Stimulated activated CD8-positive, alpha-beta memory T cell treated with anti-CD3 and anti-CD28 coated beads, Interleukin-4, amount 100 ng/mL, for 24 hours (primary cell): ENCODE results near the gene FLOT2.
"Not testable (repeated sequence)": the region's sequence is repeated elsewhere in the genome, so short reads cannot be mapped to it uniquely, and the experiment has no call there.

Source experiments
- DNase-seq: peaks from one replicate; pipeline ENCODE4 v3.0.0-alpha.2; 2020; ENCODE audit warnings: low read depth

The FLOT2 gene

DNA sequence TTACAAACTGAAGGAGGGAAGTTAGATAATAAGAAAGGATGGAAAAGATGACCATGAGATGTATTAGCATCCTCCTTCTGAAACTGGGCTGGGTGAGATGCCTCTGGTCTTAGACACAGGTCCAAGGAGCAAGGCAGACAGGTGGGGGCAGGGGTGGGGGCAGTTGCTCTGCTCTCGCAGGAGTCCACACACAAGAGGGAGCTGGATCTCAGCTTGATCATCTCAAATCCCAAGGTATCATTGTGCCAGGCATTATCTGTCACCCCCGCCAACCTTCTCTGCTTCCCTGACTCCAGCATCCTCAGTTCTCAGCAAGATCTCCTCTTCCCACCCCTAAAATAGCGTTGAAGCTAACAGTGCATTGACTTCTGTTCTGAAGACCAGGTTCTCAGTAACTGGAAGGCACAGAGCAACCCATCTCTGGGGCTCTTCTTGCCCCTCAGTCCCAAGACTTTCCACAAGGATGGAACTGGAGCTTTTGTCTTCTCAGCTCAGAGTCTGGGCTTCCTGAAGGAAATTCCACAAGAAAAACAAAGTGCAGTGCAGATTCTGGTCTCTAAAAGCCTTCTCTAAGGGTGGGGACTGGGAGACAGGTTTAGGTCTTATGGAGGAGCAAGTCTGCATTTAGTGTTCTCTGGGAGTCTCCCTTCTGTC lies 1.6 kb downstream of the FLOT2 start:
- DNase-seq, result no peak

DNA sequence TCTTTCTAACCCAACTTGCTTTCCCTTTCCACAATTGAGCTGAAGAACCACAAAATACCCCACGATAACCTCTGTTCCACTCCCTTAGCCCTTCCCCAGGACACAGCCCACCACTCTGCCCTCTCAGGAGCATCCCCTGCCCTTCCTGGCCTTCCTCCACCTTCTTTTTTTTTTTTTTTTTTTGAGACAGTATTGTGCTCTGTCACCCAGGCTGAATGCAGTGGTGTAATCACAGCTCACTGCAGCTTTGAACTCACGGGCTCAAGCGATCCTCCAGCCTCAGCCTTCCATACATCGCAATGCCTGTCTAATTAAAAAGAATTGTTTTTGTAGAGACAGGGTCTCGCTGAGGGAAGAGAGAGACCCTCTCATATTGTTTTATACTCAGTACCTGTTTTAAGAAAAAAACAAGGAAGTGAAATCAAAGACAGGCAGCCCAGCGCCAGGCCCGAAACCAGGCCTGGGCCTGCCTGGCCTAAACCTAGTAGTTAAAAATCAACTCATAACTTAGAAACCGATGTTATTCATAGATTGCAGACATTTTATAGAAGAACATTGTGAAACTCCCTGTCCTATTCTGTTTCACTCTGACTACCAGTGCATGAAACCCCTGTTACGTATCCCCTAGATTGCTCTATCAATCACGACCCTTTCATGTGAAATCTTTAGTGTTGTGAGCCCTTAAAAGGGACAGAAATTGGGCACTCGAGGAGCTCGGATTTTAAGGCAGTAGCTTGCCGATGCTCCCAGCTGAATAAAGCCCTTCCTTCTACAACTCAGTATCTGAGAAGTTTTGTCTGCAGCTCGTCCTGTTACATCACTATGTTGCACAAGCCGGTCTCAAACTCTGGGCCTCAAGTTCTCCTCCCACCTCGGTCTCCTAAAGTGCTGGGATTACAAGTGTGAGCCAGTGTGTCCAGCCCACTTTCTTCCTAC lies 4.0 kb downstream of the FLOT2 start:
- DNase-seq, result not testable (repeated sequence)

DNA sequence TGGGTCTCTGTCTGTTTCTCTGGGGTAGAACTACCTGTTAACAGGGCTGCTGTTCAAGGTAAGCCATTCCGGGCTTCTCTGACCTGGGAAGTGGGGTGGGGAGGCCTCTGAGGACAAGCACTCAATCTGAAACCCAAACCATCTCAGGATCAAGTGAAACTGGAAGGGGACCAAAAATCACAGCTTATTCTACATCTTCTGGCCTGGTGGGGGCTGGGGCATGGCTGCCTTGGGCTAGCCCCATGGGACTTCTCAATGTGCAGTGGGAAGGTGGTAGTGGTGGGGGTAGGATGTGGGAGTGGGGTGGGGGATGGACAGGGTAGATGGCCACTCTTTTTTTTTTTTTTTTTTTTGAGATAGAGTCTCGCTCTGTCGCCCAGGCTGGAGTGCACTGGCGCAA lies 5.5 kb downstream of the FLOT2 start:
- no peak for DNase-seq

DNA sequence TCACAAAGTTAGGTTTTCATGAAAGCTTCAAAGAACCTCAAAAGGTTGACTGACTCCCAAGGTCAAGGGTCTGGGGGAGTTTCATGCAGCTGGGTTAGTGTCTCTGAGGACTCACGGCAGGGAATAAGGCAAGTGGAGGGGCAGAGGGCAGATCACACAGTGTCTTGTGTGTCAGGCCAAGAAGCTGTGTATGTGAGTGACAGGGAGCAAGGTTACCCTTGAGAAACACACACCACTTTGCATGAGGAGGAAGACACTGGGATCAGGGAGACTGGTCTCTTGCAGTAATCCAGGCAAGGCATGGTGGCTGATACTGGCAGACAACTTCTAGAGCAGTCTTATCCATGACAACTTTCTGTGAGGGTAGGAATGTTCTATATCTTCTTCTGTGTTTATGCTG lies 6.3 kb downstream of the FLOT2 start:
- no peak for DNase-seq

DNA sequence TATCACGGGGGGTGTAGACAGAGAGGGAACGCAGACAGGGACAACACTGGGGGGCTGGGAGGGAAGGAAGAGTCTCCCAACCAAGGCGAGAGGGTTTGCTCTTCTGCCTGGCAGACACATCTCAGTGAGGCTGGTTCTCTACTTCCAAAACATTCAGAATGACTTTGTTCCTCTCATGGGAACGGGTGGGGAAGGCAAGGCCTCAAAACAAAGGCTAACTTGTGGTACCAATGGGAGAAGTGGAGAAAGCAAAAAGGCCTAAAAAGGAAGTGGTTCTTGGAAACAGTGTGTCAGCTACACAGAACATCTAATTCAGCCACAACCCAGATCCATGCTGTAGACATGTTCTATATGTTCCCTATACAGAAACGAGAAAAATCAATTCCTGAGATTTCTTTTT lies 7.5 kb downstream of the FLOT2 start:
- DNase-seq, result no peak

DNA sequence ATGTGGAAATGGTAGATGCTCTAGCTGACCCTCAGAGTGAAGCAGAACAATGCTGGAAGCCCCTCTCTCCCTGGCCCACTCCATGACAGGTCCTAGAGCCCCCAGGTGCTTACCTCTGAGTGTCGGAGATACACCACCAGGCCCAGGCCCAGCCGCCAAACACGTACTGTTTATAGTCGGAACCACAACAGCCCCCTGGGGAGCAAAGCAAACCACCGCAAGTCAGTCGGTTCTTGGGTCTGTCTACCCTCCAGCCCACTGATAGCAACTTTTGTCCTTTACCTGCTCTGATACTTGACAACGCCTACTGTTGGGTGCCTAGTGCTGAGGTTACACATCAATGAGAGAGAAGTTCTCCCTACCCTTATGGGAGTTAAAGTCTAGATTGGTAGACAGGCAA lies 8.7 kb downstream of the FLOT2 start:
- no peak for DNase-seq

DNA sequence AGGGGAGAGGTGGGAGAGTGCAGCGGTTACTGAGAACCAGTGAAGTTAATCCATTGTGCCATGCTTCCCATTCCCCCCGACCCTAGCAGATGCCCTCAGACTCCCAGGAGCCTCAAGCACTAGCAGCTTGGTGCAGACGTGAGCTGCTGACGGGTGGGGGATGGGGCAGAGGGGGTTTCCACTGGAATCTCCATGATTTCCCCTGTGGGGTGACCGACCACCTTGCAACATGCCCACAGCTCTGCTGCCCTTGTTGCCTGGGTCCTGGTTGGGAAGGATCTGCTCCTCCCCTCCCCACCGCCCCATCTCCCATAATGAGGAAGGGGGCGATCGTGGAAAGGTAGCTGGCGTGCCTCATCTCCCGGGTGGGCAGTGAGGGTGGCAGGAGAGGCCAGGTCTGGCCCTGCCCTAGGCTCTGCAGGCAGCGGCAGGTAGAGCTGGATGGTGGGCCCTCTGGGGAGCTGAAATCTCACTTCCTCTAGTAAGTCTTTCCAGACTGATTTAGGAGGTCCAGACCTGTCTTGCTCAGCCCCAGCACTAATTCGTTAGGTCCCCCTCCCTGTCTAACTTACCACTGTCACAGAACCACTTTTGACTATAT lies 9.6 kb downstream of the FLOT2 start:
- no peak for DNase-seq

DNA sequence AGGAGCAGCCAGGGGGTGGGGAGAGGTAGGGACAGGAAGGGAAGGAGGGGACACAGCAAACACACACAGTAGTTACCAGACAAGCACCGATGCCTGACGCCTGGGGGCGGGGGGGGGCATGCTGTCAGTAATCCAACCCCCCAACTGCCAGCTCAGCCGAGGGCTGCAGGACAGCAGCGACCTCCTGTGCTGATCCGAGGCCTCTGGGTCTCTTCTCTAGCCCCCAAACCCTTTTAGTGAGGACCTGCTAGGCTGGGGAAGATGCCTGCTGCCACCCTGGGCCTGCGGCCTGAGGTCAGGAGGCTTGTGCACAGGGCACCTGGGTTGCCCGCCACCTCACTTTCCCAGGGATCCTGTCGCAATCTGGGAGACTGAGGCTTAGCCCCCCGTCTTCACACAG lies 11.6 kb downstream of the FLOT2 start:
- no peak for DNase-seq

DNA sequence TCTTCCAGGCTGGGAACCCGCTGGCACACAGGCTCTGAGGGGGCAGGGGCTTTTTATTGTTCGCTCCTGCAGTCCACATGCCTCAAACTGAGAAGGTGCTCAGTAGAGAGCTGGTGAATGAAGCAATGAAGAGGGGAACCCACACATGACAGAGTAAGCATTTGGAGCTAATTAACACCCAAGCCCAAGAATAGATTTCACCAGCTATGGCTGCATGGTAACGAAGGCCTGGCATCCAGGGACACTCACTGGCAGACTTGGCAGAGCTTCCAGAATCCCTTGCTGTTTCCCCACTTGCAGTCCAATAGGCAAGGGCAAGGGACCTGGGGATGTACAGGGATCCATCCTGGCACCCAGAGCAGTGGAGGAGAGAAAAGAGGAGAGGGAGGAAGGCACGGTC lies 12.2 kb downstream of the FLOT2 start:
- no peak for DNase-seq

DNA sequence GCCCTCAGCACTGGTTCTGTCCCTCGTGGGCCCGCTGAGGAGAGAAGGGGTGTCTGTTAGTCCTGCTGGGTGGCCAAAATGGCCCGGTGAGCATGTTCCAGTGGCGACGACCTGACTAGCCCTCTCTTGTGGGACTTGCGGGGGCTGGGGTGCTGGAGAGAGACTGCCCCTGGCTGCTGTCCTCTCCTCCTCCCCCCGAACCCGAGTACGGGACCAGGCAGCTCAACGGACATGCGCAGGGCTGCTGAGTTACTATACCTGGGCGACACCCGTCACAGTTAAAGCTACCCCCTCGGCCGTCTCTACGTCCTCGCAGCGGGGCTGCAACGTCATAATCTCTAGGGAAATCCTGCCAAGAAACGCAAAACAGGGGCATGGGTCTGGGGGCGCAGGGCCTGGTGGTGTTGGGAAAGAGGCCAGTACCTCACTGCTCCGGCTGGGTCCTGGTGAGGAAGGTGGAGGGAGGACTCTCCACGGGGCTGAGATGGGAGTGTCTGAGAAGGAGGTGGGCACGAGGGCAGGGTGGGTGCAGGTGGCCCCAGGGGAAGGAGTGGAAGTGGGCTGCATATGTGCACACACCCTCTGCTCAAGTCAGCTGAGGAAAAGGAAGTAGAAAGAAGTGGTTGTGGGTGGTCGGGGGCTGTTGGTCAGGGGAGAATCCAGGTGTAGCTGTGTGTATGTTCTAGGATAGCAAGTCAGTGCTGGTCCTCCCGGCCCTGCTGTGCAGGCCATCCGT lies 13.4 kb downstream of the FLOT2 start:
- DNase-seq, result no peak

DNA sequence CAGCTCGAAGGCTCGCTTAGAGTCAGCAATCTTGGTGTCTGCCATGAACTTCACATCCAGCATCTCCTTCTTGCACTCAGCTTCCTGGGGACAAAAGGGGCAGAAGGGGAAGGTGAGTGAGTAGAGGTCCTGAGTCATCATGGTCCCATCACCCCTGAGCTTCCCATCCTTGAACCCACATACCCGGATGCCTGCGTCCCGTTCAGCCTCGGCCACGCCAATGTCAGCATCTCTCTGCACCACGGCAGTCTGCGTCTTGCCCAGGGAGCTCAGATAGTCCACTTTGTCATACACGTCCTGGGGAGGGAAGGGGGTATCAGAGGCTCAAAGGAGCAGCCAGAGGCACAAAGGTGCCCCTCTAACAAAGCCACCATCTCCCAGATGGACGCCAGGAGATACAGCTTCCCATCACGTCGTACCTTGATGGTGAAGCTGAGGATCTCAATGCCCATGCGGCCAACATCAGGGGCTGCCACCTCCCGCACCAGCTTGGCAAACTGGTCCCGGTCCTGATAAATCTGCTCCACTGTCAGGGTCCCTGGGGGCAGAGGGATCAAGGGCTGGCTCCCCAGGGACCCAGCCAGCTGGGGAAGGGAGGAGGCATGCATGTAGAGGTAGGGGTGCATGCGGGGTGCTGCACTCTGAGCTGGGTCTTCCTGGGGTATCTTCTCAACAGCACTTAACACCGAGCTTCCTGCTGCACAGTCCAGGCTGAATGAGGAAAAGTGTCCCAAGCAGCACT lies 15.2 kb downstream of the FLOT2 start:
- DNase-seq, result no peak

DNA sequence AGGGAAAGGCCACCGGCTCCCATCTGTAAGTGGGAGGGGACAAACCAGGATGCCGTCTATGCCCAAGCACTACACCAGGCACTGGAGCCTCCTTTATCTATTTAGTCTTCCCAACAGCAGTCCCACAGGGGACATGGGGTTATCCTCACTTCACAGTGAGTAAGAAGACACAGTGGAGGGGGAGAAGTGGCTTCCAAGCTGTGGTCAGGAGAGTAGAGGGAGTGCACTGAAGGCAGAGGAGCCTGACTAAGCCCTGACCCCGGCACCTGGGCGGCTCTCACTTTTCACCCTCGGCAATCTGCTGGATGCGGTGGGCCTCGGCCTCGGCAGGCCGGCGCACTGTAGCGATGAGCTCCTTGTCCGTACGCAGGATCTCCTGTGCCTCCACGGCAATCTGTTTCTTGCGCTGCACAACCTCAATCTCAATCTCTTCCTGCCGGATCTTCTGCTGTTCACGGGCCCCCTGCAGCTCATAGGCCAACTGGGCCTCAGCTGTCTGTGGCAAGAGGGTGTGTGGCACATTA lies 15.9 kb downstream of the FLOT2 start:
- DNase-seq, result no peak

DNA sequence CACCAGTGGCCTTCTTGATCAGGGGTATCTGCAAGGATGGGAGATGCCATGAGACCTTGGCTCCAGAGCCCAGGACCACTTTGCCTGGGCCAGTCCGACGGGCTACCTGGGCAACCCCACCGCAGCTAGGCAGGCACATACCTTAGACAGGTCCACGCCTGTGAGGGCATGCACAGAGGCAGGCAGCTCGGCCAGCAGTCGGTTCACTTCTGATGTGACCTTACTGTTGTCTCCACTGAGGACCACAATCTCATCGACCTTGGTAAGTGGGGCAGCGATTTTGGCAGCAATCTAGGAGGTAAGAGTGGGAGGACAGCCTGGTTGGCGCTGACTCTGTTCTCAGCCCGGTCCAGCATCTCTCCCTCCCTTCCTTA lies 17.0 kb downstream of the FLOT2 start:
- no peak for DNase-seq

DNA sequence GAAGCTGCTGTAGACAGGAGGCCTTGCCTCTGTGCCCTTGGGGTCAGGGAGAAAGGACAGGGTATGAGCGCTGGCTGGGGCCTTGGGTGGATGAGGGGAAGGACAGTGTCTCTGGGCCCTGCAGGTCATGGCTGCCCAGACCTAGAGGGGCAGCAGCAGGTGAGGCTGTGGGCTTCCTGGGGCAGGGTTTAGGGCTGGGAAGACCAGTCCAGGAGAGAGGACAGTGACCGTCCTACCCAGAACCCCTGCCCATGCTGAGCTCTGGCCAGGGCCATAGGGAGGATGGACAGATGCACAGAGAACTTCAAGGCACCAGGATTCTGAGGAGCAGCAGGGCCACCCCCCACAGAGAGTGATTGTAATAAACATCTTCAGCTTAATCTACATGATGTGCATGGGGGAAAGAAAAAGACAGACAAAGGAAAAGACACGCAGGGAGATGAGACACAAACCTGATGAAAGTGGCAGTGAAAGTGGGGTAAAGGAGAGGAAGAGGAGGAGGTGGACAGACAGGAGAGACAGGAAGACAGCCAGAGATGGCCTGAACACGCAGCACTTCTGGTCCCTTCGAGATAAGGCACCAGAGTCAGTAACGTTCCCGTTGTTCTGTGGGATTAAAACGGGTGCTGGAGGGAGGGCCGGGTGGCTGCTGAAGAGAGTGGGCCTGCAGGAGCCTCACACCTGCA lies 17.5 kb downstream of the FLOT2 start:
- no peak for DNase-seq

DNA sequence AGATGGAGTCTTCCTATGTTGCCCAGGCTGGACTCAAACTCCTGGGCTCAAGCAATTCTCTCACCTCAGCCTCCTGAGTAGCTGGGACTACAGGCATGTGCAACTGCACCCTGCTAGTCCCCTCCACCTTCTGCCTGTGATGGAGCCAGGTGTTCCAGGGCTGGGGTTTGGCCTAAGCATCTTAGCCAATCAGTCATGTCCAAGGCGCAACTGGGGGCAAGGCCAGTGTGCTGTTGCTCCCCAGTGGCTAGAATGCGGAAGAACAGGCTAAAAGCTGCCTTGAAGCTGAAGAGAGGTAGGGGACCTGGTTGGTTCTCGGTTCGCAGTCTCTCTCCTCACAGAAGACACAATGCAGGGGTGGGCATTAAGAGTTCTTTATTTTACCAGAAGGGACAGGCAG lies 18.6 kb downstream of the FLOT2 start:
- DNase-seq, result no peak

DNA sequence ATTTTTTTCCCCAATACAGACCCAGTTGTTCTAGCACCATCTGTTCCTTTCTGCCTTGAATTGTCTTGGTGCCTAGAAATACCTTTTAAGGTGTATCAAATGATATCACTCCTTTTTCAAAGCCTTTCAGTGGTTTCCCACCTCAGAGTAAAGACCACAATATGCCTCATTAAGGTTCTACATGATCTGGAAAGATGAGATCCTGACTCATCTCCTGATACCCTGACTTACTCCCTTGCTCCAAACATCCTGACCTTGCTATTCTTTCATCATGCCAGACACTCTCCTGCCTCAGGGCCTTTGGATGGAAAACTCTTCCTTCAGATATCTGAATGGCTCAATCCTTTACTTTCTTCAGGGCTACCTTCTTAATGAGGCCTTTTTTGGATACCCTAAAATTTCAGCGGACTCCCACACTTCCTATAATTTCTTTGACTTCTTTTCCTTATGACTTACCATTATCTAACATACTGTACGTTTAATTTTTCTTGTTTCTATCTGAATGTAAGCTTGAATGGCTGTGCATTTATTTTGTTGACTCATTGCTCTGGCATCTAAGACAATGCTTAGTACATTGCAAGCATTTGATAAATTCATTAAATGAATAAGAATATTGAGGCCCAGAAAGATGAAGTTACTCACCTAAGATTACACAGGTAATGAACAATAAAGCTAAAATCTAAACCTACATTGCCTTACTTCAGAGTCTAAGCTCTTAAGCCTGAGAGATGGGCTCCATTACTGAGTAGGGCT lies 19.2 kb downstream of the FLOT2 start:
- no peak for DNase-seq

DNA sequence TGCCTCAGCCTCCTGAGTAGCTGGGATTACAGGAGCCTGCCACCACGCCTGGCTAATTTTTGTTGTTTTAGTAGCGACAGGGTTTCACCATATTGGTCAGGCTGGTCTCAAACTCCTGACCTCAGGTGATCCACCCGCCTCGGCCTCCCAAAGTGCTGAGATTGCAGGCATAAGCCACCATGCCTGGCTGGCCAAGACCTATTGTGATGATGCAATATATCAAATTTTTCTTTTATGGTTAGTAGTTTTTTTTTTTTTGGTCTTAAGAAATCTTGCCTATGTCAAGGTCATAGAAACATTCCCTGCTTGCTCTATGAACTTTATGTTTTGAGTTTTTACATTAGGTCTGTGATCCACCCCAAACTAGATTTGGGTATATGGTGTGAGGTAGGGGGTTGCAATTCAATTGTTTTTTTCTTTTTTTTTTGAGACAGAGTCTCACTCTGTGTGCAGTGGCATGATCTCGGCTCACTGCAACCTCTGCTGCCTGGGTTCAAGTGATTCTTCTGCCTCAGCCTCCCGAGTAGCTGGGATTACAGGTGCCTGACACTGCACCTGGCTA lies 20.3 kb downstream of the FLOT2 start:
- DNase-seq, result not testable (repeated sequence)

DNA sequence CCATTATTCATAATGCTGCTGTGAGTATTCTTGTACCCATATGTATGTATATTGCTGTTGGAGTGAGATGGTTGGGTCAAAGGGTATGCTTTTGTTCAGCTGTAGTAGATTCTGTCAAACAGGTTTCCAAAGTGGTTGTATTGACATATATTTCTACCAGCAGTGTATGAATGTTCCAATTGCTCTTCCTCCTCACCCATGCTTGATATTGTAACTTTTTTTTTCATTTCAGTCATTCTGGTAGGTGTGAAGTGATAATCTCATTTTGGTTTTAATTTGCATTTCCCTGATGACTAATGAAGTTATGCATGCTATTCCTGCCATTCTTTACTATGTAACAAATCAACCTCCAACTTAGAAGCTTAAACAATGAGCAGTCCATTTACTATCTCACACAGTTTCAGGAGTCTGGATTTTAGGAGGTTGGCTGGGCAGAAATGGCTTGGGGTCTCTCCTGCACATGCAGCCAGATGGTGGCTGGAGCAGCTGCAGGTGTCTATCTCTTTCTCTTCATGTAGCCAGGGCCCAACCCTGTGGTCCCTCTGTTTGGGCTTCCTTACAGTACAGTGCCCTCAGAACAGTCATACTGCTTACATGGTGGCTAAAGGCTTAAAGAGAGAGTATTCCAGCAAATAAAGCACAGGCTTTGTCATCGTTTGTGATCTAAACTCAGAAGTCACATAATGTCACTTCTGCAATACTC lies 21.5 kb downstream of the FLOT2 start:
- no peak for DNase-seq

DNA sequence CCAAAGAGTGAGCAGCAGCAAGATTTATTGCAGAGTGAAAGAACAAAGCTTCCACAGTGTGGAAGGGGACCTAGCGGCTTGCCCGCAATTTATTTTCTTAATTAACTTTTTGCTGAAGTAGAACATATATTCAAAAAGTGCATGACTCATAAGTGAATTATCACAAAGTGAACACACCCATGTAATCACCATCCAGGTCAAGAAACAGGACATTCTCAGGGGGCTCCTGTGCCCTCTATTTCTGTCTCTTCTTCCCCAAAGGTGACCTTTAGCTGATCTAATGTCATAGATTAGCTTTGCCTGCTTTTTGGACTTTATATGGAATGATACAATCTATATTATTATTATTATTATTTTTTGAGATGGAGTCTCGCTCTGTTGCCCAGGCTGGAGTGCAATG lies 22.8 kb downstream of the FLOT2 start:
- no peak for DNase-seq
